SK-N-SH (cell line): ENCODE data around the gene MED12. TPM values are rescaled to one million over a fixed set of nuclear protein-coding genes. Genes with fewer than 3 reads are reported as not detected.

Experiments used
- CTCF ChIA-PET: fragments of 300-600, 350-600 bp; formaldehyde crosslinking; extraction: SDS; loops from one replicate; lab custom pipeline; 2021; lab: Yijun Ruan, JAX
- POLR2A ChIA-PET: fragments of 350-600 bp; sonication (Branson Sonifier 250); formaldehyde crosslinking; extraction: SDS; loops from one replicate; lab custom pipeline; 2020; ENCODE audit warnings: antibody characterized with exemption, inconsistent platforms; lab: Yijun Ruan, JAX
- DNase-seq: peaks from one replicate; pipeline ENCODE4 v3.0.0; 2012
- H2AFZ ChIP-seq: fragments of 200-600 bp; sonication (generic); 2 replicates; pipeline ENCODE4 v1.8.1; 2016; ENCODE audit warnings: antibody characterized with exemption, mild to moderate bottlenecking, low read depth
- H3F3A ChIP-seq: fragments of 200-600 bp; sonication (generic); replicated peaks from 2 replicates; pipeline ENCODE3; 2016; ENCODE audit warnings: antibody characterized with exemption, mild to moderate bottlenecking; ENCODE audit not compliant: insufficient read depth
- H3K27ac ChIP-seq, 2 experiments: fragments of 200-500 bp in 1 of 2; fragments of 200-600 bp in 1 of 2; sonication (Bioruptor generic) in 1 of 2; sonication (generic), shearing (Covaris generic) in 1 of 2; 2 replicates each; pipeline versions ENCODE4 v1.5.1 to v1.6.1; 2014 to 2016; ENCODE audit warnings: low read depth in 2 of 2, inconsistent platforms in 1 of 2, low read length in 1 of 2, mild to moderate bottlenecking in 1 of 2, mixed read lengths in 1 of 2
- H3K27me3 ChIP-seq: fragments of 200-600 bp; sonication (generic), shearing (Covaris generic); 2 replicates; pipeline ENCODE4 v1.6.1; 2016; ENCODE audit warnings: mixed run types; ENCODE audit not compliant: insufficient read depth
- H3K36me3 ChIP-seq, 2 experiments: fragments of 200-500 bp in 1 of 2; fragments of 200-600 bp in 1 of 2; sonication (Bioruptor generic) in 1 of 2; sonication (generic) in 1 of 2; replicated peaks in 1 of 2; 2 replicates each; pipeline versions ENCODE3 to v1.5.1; 2014 to 2016; ENCODE audit warnings: low read length in 1 of 2, mild to moderate bottlenecking in 1 of 2; ENCODE audit not compliant: insufficient read depth in 2 of 2, control insufficient read depth in 1 of 2
- H3K4me1 ChIP-seq, 2 experiments: fragments of 200-500 bp in 1 of 2; fragments of 200-600 bp in 1 of 2; sonication (Bioruptor generic) in 1 of 2; sonication (generic), shearing (Covaris generic) in 1 of 2; 2 replicates each; pipeline versions ENCODE4 v1.5.1 to v1.6.1; 2014 to 2016; ENCODE audit warnings: low read depth in 1 of 2, low read length in 1 of 2, mixed run types in 1 of 2; ENCODE audit not compliant: insufficient read depth in 2 of 2, control insufficient read depth in 1 of 2
- H3K4me2 ChIP-seq: fragments of 200-600 bp; sonication (generic), shearing (Covaris generic); 2 replicates; pipeline ENCODE4 v1.6.1; 2017; ENCODE audit warnings: mixed run types
- H3K4me3 ChIP-seq, 2 experiments: fragments of 200-500 bp in 1 of 2; fragments of 200-600 bp in 1 of 2; sonication (Bioruptor generic) in 1 of 2; sonication (generic), shearing (Covaris generic) in 1 of 2; 2 replicates each; pipeline versions ENCODE4 v1.5.1 to v1.8.1; 2014 to 2016; ENCODE audit warnings: low read depth in 2 of 2, inconsistent platforms in 1 of 2, low read length in 1 of 2, mild to moderate bottlenecking in 1 of 2, mixed read lengths in 1 of 2, moderate library complexity in 1 of 2
- H3K79me2 ChIP-seq: fragments of 200-600 bp; sonication (generic); 2 replicates; pipeline ENCODE4 v1.8.1; 2017; ENCODE audit warnings: mild to moderate bottlenecking; ENCODE audit not compliant: insufficient read depth
- H3K9ac ChIP-seq: fragments of 200-600 bp; sonication (generic); 2 replicates; pipeline ENCODE4 v1.6.1; 2017; ENCODE audit warnings: mixed run types
- H3K9me2 ChIP-seq: fragments of 200-600 bp; sonication (generic); 2 replicates; pipeline ENCODE4 v1.6.1; 2017; ENCODE audit warnings: mixed run types
- H3K9me3 ChIP-seq: fragments of 200-600 bp; sonication (generic); 2 replicates; pipeline ENCODE4 v1.6.1; 2017; ENCODE audit warnings: mixed run types, mild to moderate bottlenecking, moderate library complexity
- H4K20me1 ChIP-seq: fragments of 200-600 bp; sonication (generic); 2 replicates; pipeline ENCODE4 v1.6.1; 2017; ENCODE audit warnings: mild to moderate bottlenecking, mixed run types; ENCODE audit not compliant: insufficient read depth
- CHD2 ChIP-seq: fragments of 150-350 bp; IDR thresholded peaks from 2 replicates; pipeline ENCODE4 v1.6.1; 2018; ENCODE audit warnings: low read length; ENCODE audit not compliant: partially characterized antibody
- ELF1 ChIP-seq: IDR thresholded peaks from 2 replicates; pipeline ENCODE4 v1.4.0; 2012
- EZH2phosphoT487 ChIP-seq: fragments of 200-600 bp; sonication (generic); IDR thresholded peaks from 2 replicates; pipeline ENCODE4 v1.6.1; 2017; ENCODE audit warnings: low read depth, mixed run types, mild to moderate bottlenecking, antibody characterized with exemption, moderate library complexity, borderline replicate concordance
- FOSL2 ChIP-seq: IDR thresholded peaks from 2 replicates; pipeline ENCODE4 v1.4.0; 2012; ENCODE audit warnings: low read depth, mild to moderate bottlenecking, moderate library complexity, borderline replicate concordance
- FOXJ3 ChIP-seq: sonication (generic); formaldehyde crosslinking; IDR thresholded peaks from 2 replicates; pipeline ENCODE4 v1.5.1; 2020; ENCODE audit warnings: mild to moderate bottlenecking, missing genetic modification reagents
- MAX ChIP-seq: IDR thresholded peaks from 2 replicates; pipeline ENCODE4 v1.4.0; 2012; ENCODE audit warnings: low read depth
- MEF2A ChIP-seq: IDR thresholded peaks from 2 replicates; pipeline ENCODE4 v1.4.0; 2012; ENCODE audit warnings: low read depth, borderline replicate concordance
- MXI1 ChIP-seq: IDR thresholded peaks from 2 replicates; pipeline ENCODE4 v1.6.1; 2012; ENCODE audit warnings: mild to moderate bottlenecking, low read depth, low read length, improper control_type of control experiment
- NRF1 ChIP-seq: IDR thresholded peaks from 2 replicates; pipeline ENCODE4 v1.6.1; 2012; ENCODE audit warnings: low read depth, mild to moderate bottlenecking, low read length
- PBX3 ChIP-seq: IDR thresholded peaks from 2 replicates; pipeline ENCODE4; 2012
- POLR2AphosphoS5 ChIP-seq: IDR thresholded peaks from 2 replicates; pipeline ENCODE4 v1.6.1; 2012; ENCODE audit warnings: low read depth, low read length
- RAD21 ChIP-seq: IDR thresholded peaks from 2 replicates; pipeline ENCODE4 v1.6.1; 2012; ENCODE audit warnings: mild to moderate bottlenecking, low read length
- RCOR1 ChIP-seq: fragments of 150-350 bp; IDR thresholded peaks from 2 replicates; pipeline ENCODE4 v1.6.1; 2017; ENCODE audit warnings: antibody characterized with exemption, low read length
- REST ChIP-seq: IDR thresholded peaks from 2 replicates; pipeline ENCODE4 v1.6.1; 2012; ENCODE audit warnings: mild to moderate bottlenecking, low read depth, low read length, moderate library complexity
- RFX5 ChIP-seq: IDR thresholded peaks from 2 replicates; pipeline ENCODE4 v1.6.1; 2012; ENCODE audit warnings: mild to moderate bottlenecking, improper control_type of control experiment, low read length
- SIN3A ChIP-seq: IDR thresholded peaks from 2 replicates; pipeline ENCODE4 v1.6.1; 2012; ENCODE audit warnings: low read depth, mild to moderate bottlenecking, low read length, moderate library complexity, borderline replicate concordance
- SMC3 ChIP-seq: IDR thresholded peaks from 2 replicates; pipeline ENCODE4 v1.6.1; 2012; ENCODE audit warnings: low read depth, low read length, improper control_type of control experiment
- TAF1 ChIP-seq: IDR thresholded peaks from 2 replicates; pipeline ENCODE4 v1.6.1; 2012; ENCODE audit warnings: low read depth, mild to moderate bottlenecking, low read length, moderate library complexity, borderline replicate concordance
- TEAD4 ChIP-seq: IDR thresholded peaks from 2 replicates; pipeline ENCODE4 v1.4.0; 2012; ENCODE audit warnings: mild to moderate bottlenecking, borderline replicate concordance; ENCODE audit not compliant: insufficient read depth
- USF2 ChIP-seq: fragments of 150-350 bp; IDR thresholded peaks from 2 replicates; pipeline ENCODE4 v1.6.1; 2017; ENCODE audit warnings: antibody characterized with exemption, low read length, low read depth, borderline replicate concordance
- YY1 ChIP-seq: IDR thresholded peaks from 2 replicates; pipeline ENCODE4 v1.4.0; 2012; ENCODE audit warnings: low read depth, mild to moderate bottlenecking
- WGBS: methylation state at CpG from one replicate; pipeline ENCODE4 v1.1.6; 2017; ENCODE audit warnings: low lambda C conversion rate; 5-methylcytosine and 5-hydroxymethylcytosine counted together
- polyA plus RNA-seq, 3 experiments: library from polyadenylated mRNA; depleted of rRNA; stranded (reverse); fragments of >200 nt; gene quantifications; 2 replicates each; pipeline ENCODE4 v1.2.3, GENCODE V29; 2012

The MED12 gene
- polyA plus RNA-seq, 1 of the 3 experiments (the other 2 are of a cell fraction) = 18.5 TPM

- no peak for TF ChIP-seq FOSL2
- TF ChIP-seq MEF2A = no peak
- TF ChIP-seq, all 33 proteins: peak for 0
These were observed 35.6 kb upstream of the MED12 start (continued) for GRCh38 chrX:71082822-71083221.

GRCh38 chrX:71085900-71086299 is 32.5 kb upstream of the MED12 start:
- no peaks in the 10 kb centered on the region for H3K9me2 ChIP-seq
- no peaks in the 10 kb centered on the region for H3K36me3 ChIP-seq
- no peak overlapping the region for H3K4me2 ChIP-seq
- no peak overlapping the region for H3K9ac ChIP-seq
- H3F3A ChIP-seq = no peaks in the 10 kb centered on the region
- DNase-seq = no peak
- no peak overlapping the region for H2AFZ ChIP-seq
- no peak overlapping the region for H3K4me3 ChIP-seq
- no peak overlapping the region for H3K27ac ChIP-seq
- H3K79me2 ChIP-seq = no peaks in the 10 kb centered on the region
- H4K20me1 ChIP-seq = no peaks in the 10 kb centered on the region
- H3K4me1 ChIP-seq = no peaks in the 10 kb centered on the region
- TF ChIP-seq YY1 (no peak), POLR2AphosphoS5 (no peak), RFX5 (no peak)
- H3K9me3 ChIP-seq = no peaks in the 10 kb centered on the region
- 30% methylated on average over 4 of the region's 4 CpGs for WGBS
- ChIA-PET POLR2A (no interaction called here), CTCF (no interaction called here)
- H3K27me3 ChIP-seq = no peaks in the 10 kb centered on the region; the same call in 1 of the 2 replicates

- DNase-seq = no peak
- Histone ChIP-seq H2AFZ (no peak overlapping the region), H3K79me2 (no peaks in the 10 kb centered on the region), H3K4me1 (peaks cover 0 to 7% of the 10 kb centered on the region in 2 experiments; a peak in 1 of 4 replicates), H3K27me3 (no peaks in the 10 kb centered on the region), H3K4me2 (no peak overlapping the region), H3K27ac (no peak overlapping the region), H3K9me3 (no peaks in the 10 kb centered on the region), H3K9ac (no peak overlapping the region), H3K36me3 (no peaks in the 10 kb centered on the region), H3F3A (no peaks in the 10 kb centered on the region), H4K20me1 (no peaks in the 10 kb centered on the region), H3K9me2 (no peaks in the 10 kb centered on the region), H3K4me3 (no peak overlapping the region)
- TF ChIP-seq FOXJ3 (CRISPR knock-in tag) (no peak), RAD21 (no peak), MXI1 (no peak), CHD2 (no peak), FOSL2 (no peak), EZH2phosphoT487 (no peak), RCOR1 (no peak), REST (no peak), MAX (no peak), TAF1 (no peak), TEAD4 (no peak), SMC3 (no peak), MEF2A (no peak), ELF1 (no peak), PBX3 (no peak), SIN3A (no peak), NRF1 (no peak), RFX5 (no peak), YY1 (no peak), USF2 (no peak)
- ChIA-PET CTCF (interaction anchor here (1.4 kb wide), 1 partner anchor 10 kb away, joined by 6 read pairs; no protein-coding TSS in a partner anchor), POLR2A (no interaction called here)
- 53% methylated on average over 5 of the region's 5 CpGs for WGBS
These were observed 27.1 kb upstream of the MED12 start for GRCh38 chrX:71091263-71091662.
